Stimulated activated CD4-positive, alpha-beta T cell treated with anti-CD3 and anti-CD28 coated beads, Interleukin-4, amount 100 ng/mL, for 4 hours (primary cell): ENCODE data around the gene HGS.

ENCODE experiments used
- DNase-seq, 2 experiments: peaks; one replicate each; pipeline ENCODE4 v3.0.0-alpha.2; 2020

HGS gene

GRCh38 chr17:81706232-81706611 lies 22.4 kb downstream of the HGS start:
- no peak for DNase-seq

GRCh38 chr17:81706757-81707624 lies 23.2 kb downstream of the HGS start:
- no peak for DNase-seq

GRCh38 chr17:81707725-81708646 lies 24.2 kb downstream of the HGS start:
- DNase-seq: no peak

- DNase-seq: no peak
Observed at GRCh38 chr17:81708739-81709185, 25.0 kb downstream of the HGS start.

GRCh38 chr17:81710514-81711308 lies 26.9 kb downstream of the HGS start:
- DNase-seq: peak in 1 of 2 experiments; percentile 27

GRCh38 chr17:81711814-81712467 lies 28.1 kb downstream of the HGS start, which contains the start of gene SLC25A10:
TSS of gene SLC25A10 (plus strand) at chr17:81712284. CDS start at chr17:81712427, 143 bp downstream.
- peak; percentile 80 to 83 for DNase-seq

- no peak for DNase-seq
Observed at GRCh38 chr17:81712468-81713003, 28.7 kb downstream of the HGS start.

GRCh38 chr17:81713004-81713555 lies 29.3 kb downstream of the HGS start:
- DNase-seq: no peak

- no peak for DNase-seq
Observed at GRCh38 chr17:81713556-81714411, 30.0 kb downstream of the HGS start.

GRCh38 chr17:81714412-81715106 lies 30.7 kb downstream of the HGS start:
- DNase-seq: no peak

- no peak for DNase-seq
Observed at GRCh38 chr17:81715107-81715871, 31.5 kb downstream of the HGS start.

- no peak for DNase-seq
Observed at GRCh38 chr17:81715872-81716673, 32.3 kb downstream of the HGS start.

GRCh38 chr17:81716674-81716996 lies 32.8 kb downstream of the HGS start:
- no peak for DNase-seq

- no peak for DNase-seq
Observed at GRCh38 chr17:81717049-81717765, 33.4 kb downstream of the HGS start.

- no peak for DNase-seq
Observed at GRCh38 chr17:81717766-81718089, 33.9 kb downstream of the HGS start.

- no peak for DNase-seq
Observed at GRCh38 chr17:81719410-81720266, 35.8 kb downstream of the HGS start.
